Peyer's patch (tissue), 4 donors: ENCODE data around the gene PCSK5.

Experiments used
- CTCF ChIP-seq, 6 experiments: fragments of 450-650 bp in 4 of 6; fragments of 200-600 bp in 2 of 6; sonication (generic) in 1 of 6; IDR thresholded peaks; one replicate each; pipeline ENCODE4 v1.5.1; 2017 to 2019; ENCODE audit warnings: antibody characterized with exemption in 6 of 6, mild to moderate bottlenecking in 3 of 6, moderate library complexity in 1 of 6
- POLR2A ChIP-seq, 2 donors: fragments of 450-650 bp; IDR thresholded peaks; one replicate each; pipeline ENCODE4 v1.5.1; 2017; ENCODE audit warnings: antibody characterized with exemption in 2 of 2, mild to moderate bottlenecking in 2 of 2, moderate library complexity in 2 of 2

GRCh38 chr9:76032797-76033373 is 142.4 kb downstream of the PCSK5 start:
- TF ChIP-seq POLR2A (IDR thresholded peaks at IDR 0.05) (no peak), CTCF (IDR thresholded peaks at IDR 0.05) (no peak)
